ENCODE measurements around the gene PIK3CB. TPM values are rescaled to one million over a fixed set of nuclear protein-coding genes. Genes with fewer than 3 reads are reported as not detected.

The PIK3CB gene
- total RNA-seq, 2 donors from 2014 or later = 20.6 to 32.0 TPM

- ATAC-seq (ENCODE audit: insufficient number of reproducible peaks, low FRiP score, low read depth) = no peak
- TF ChIP-seq, protein P1, sequence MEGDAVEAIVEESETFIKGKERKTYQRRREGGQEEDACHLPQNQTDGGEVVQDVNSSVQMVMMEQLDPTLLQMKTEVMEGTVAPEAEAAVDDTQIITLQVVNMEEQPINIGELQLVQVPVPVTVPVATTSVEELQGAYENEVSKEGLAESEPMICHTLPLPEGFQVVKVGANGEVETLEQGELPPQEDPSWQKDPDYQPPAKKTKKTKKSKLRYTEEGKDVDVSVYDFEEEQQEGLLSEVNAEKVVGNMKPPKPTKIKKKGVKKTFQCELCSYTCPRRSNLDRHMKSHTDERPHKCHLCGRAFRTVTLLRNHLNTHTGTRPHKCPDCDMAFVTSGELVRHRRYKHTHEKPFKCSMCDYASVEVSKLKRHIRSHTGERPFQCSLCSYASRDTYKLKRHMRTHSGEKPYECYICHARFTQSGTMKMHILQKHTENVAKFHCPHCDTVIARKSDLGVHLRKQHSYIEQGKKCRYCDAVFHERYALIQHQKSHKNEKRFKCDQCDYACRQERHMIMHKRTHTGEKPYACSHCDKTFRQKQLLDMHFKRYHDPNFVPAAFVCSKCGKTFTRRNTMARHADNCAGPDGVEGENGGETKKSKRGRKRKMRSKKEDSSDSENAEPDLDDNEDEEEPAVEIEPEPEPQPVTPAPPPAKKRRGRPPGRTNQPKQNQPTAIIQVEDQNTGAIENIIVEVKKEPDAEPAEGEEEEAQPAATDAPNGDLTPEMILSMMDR (IDR thresholded peaks at IDR 0.05) = no peak
- peaks cover 28% of the 10 kb centered on the region for H3K36me3 ChIP-seq
- no peak overlapping the region for H3K4me3 ChIP-seq
- no peak overlapping the region for H3K27ac ChIP-seq
- H3K9me3 ChIP-seq = no peaks in the 10 kb centered on the region
- no peak for DNase-seq (ENCODE audit: low spot score)
- H3K27me3 ChIP-seq (replicated peaks; ENCODE audit: insufficient read depth) = no peaks in the 10 kb centered on the region
- no peaks in the 10 kb centered on the region for H3K4me1 ChIP-seq (ENCODE audit: control insufficient read depth in 1 of 2, low read depth in 2 of 2)
Observed at GRCh38 chr3:138653567-138653966, 181.2 kb downstream of the PIK3CB start.

DNA sequence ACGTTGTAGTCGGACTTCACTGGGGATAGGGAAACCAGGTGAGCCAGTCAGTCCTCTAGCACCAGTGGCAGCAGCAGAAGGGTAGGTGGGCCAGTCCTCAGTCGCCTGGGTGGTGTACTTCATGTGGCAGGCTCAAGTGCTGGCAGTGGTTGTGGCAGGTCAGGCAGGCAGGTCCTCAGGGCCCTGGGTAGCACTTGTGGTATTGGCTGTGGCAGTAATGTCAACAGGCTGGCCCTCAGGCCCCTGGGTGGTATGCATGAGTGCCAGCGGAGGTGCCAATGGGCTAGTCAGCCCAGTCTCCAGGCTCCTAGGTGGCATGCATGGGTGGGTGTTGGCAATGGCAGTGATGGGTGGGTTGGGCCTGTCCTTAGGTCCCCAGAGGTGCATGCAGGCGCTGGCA lies 185.6 kb downstream of the PIK3CB start:
- no peak overlapping the region for H3K27ac ChIP-seq
- no peak overlapping the region for H3K4me3 ChIP-seq
- H3K27me3 ChIP-seq (replicated peaks; ENCODE audit: insufficient read depth) = no peaks in the 10 kb centered on the region
- no peaks in the 10 kb centered on the region for H3K4me1 ChIP-seq (ENCODE audit: control insufficient read depth in 1 of 2, low read depth in 2 of 2)
- TF ChIP-seq, protein P1 (IDR thresholded peaks at IDR 0.05) = no peak
- no peak for DNase-seq (ENCODE audit: low spot score)
- H3K36me3 ChIP-seq = peaks cover 22% of the 10 kb centered on the region
- H3K9me3 ChIP-seq = peaks cover 33% of the 10 kb centered on the region
- ATAC-seq (ENCODE audit: insufficient number of reproducible peaks, low FRiP score, low read depth) = no peak

DNA sequence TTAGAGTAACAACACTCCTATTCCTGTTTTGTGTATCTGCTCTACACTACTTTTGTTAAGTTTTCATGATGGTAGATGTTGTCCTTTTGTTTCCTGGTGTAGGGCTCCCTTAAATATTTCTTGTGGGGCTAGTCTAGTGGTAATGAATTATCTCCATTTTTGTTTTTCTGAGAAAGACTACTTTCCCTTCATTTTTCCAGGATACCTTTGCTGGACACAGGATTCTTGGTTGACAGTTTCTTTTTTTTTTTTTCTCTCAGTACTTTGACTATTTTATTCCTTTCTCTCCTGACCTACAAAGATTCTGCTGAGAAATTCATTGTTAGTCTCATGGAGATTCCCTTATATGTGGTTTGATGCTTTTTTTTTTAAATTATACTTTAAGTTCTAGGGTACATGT lies 188.2 kb downstream of the PIK3CB start:
- H3K4me3 ChIP-seq = no peak overlapping the region
- peaks cover 17% of the 10 kb centered on the region for H3K36me3 ChIP-seq
- H3K27me3 ChIP-seq (replicated peaks; ENCODE audit: insufficient read depth) = no peaks in the 10 kb centered on the region
- TF ChIP-seq, protein P1 (IDR thresholded peaks at IDR 0.05) = no peak
- ATAC-seq (ENCODE audit: insufficient number of reproducible peaks, low FRiP score, low read depth) = no peak
- H3K9me3 ChIP-seq = peaks cover 44% of the 10 kb centered on the region
- no peak overlapping the region for H3K27ac ChIP-seq
- H3K4me1 ChIP-seq (ENCODE audit: control insufficient read depth in 1 of 2, low read depth in 2 of 2) = no peaks in the 10 kb centered on the region
- no peak for DNase-seq (ENCODE audit: low spot score)

DNA sequence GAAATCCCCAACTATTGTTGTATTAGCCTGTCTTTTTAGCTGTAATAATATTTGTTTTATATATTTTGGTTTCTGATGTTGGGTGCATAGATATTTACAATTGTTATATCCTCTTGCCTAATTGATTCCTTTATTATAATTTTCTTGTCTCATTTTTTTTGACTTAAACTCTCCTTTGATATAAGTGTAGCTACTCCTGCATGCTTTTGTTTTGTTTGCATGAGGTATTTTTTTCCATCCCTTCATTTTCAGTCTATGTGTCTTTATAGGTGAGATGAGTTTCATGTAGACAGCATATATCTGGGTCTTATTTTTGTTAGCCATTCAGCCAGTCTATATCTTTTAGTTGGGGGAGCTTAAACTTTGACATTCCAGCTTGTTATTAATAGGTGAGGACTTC lies 188.7 kb downstream of the PIK3CB start:
- H3K27me3 ChIP-seq (replicated peaks; ENCODE audit: insufficient read depth) = no peaks in the 10 kb centered on the region
- peaks cover 44% of the 10 kb centered on the region for H3K9me3 ChIP-seq
- TF ChIP-seq, protein P1 (IDR thresholded peaks at IDR 0.05) = no peak
- DNase-seq (ENCODE audit: low spot score) = no peak
- no peak overlapping the region for H3K27ac ChIP-seq
- no peaks in the 10 kb centered on the region for H3K4me1 ChIP-seq (ENCODE audit: control insufficient read depth in 1 of 2, low read depth in 2 of 2)
- peaks cover 17% of the 10 kb centered on the region for H3K36me3 ChIP-seq
- no peak overlapping the region for H3K4me3 ChIP-seq
- ATAC-seq (ENCODE audit: insufficient number of reproducible peaks, low FRiP score, low read depth) = no peak

- Histone ChIP-seq H3K36me3 (no peaks in the 10 kb centered on the region), H3K4me3 (no peak overlapping the region), H3K9me3 (peaks cover 44% of the 10 kb centered on the region), H3K27ac (no peak overlapping the region), H3K27me3 (replicated peaks; ENCODE audit: insufficient read depth) (no peaks in the 10 kb centered on the region), H3K4me1 (ENCODE audit: control insufficient read depth in 1 of 2, low read depth in 2 of 2) (no peaks in the 10 kb centered on the region)
- DNase-seq (ENCODE audit: low spot score) = no peak
- TF ChIP-seq, protein P1 (IDR thresholded peaks at IDR 0.05) = no peak
- no peak for ATAC-seq (ENCODE audit: insufficient number of reproducible peaks, low FRiP score, low read depth)
Observed at GRCh38 chr3:138642927-138643253, 191.8 kb downstream of the PIK3CB start.

All from thoracic aorta (tissue), 2 donors.